ENCODE measurements around the gene APOD.
"Not testable (repeated sequence)": the region's sequence is repeated elsewhere in the genome, so short reads cannot be mapped to it uniquely, and the experiment has no call there.

- not testable (repeated sequence) for TF ChIP-seq CTCF (IDR thresholded peaks at IDR 0.05 in 8 of 11, conservative IDR thresholded peaks at IDR 0.05 in 3 of 11); POLR2A (IDR thresholded peaks at IDR 0.05); POLR2AphosphoS5 (IDR thresholded peaks at IDR 0.05)
These were observed 46.6 kb upstream of the APOD start for GRCh38 chr3:195630086-195630917.
